IMR-90 (cell line): Measurements from ENCODE around the gene CTBP2.

ENCODE experiments used
- BHLHE40 ChIP-seq: fragments of 150-350 bp; IDR thresholded peaks from 2 replicates; pipeline ENCODE4 v1.6.1; 2016; ENCODE audit warnings: mild to moderate bottlenecking, low read depth, low read length
- CEBPB ChIP-seq: IDR thresholded peaks from 2 replicates; pipeline ENCODE4 v1.6.1; 2012; ENCODE audit warnings: low read depth, low read length, improper control_type of control experiment
- CHD1 ChIP-seq: IDR thresholded peaks from 2 replicates; pipeline ENCODE4 v1.6.1; 2012; ENCODE audit warnings: low read depth, low read length, improper control_type of control experiment
- NFE2L2 ChIP-seq: fragments of 150-350 bp; IDR thresholded peaks from 2 replicates; pipeline ENCODE4 v1.6.1; 2016; ENCODE audit warnings: low read depth, mild to moderate bottlenecking, low read length
- POLR2A ChIP-seq: IDR thresholded peaks from 2 replicates; pipeline ENCODE4 v1.6.1; 2012; ENCODE audit warnings: mild to moderate bottlenecking, low read depth, low read length
- RAD21 ChIP-seq: IDR thresholded peaks from 2 replicates; pipeline ENCODE4 v1.6.1; 2012; ENCODE audit warnings: low read length, improper control_type of control experiment
- RFX5 ChIP-seq: IDR thresholded peaks from 2 replicates; pipeline ENCODE4 v1.8.0; 2012; ENCODE audit warnings: low read depth, mild to moderate bottlenecking, low read length, moderate library complexity
- SMC3 ChIP-seq: fragments of 150-350 bp; IDR thresholded peaks from 2 replicates; pipeline ENCODE4 v1.6.1; 2016; ENCODE audit warnings: low read depth, mild to moderate bottlenecking, antibody characterized with exemption, low read length, moderate library complexity
- TF ChIP-seq, protein P1 (sequence below): conservative IDR thresholded peaks from 2 replicates; pipeline ENCODE4 v1.5.1; 2012; ENCODE audit warnings: mild to moderate bottlenecking, low read depth, low read length, improper control_type of control experiment
- TF ChIP-seq, protein P2 (sequence below): fragments of 150-350 bp; IDR thresholded peaks from 2 replicates; pipeline ENCODE4 v1.6.1; 2017; ENCODE audit warnings: mild to moderate bottlenecking, antibody characterized with exemption, low read length, low read depth

DNA sequence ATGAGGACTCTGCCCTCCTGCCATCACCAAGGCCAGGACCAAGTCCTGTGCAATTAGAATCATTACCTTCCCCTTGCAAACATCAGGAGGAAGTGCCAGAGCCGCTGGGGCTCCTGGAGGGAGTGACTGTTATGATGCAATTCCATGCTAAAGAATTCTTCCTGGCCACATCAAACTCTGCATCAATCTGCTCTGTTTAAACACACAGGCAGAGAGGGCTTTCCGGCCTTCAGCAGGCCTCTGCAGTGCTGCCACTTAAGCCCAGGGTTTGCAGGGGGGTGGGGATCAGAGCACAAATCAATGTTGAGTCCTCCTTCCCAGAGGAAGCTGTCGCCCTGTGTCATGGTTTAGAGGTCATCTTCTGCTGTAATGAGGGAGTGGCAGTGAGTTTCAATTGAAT, 58.1 kb downstream of the CTBP2 start:
- TF ChIP-seq CEBPB: peak; percentile 96
- TF ChIP-seq, protein P1, sequence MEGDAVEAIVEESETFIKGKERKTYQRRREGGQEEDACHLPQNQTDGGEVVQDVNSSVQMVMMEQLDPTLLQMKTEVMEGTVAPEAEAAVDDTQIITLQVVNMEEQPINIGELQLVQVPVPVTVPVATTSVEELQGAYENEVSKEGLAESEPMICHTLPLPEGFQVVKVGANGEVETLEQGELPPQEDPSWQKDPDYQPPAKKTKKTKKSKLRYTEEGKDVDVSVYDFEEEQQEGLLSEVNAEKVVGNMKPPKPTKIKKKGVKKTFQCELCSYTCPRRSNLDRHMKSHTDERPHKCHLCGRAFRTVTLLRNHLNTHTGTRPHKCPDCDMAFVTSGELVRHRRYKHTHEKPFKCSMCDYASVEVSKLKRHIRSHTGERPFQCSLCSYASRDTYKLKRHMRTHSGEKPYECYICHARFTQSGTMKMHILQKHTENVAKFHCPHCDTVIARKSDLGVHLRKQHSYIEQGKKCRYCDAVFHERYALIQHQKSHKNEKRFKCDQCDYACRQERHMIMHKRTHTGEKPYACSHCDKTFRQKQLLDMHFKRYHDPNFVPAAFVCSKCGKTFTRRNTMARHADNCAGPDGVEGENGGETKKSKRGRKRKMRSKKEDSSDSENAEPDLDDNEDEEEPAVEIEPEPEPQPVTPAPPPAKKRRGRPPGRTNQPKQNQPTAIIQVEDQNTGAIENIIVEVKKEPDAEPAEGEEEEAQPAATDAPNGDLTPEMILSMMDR: no peak
- no peak for TF ChIP-seq POLR2A
- no peak for TF ChIP-seq SMC3
- TF ChIP-seq, protein P2, sequence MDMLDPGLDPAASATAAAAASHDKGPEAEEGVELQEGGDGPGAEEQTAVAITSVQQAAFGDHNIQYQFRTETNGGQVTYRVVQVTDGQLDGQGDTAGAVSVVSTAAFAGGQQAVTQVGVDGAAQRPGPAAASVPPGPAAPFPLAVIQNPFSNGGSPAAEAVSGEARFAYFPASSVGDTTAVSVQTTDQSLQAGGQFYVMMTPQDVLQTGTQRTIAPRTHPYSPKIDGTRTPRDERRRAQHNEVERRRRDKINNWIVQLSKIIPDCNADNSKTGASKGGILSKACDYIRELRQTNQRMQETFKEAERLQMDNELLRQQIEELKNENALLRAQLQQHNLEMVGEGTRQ: no peak
- TF ChIP-seq BHLHE40: no peak
- TF ChIP-seq RFX5: no peak
- no peak; the same call in 1 of the 2 replicates for TF ChIP-seq RAD21
- TF ChIP-seq CHD1: no peak
- TF ChIP-seq NFE2L2: no peak
